Astrocyte of the spinal cord (primary cell): Measurements from ENCODE around the gene DDX5.

Experiments
- DNase-seq: peaks from one replicate; pipeline ENCODE4 v3.0.0; 2011; ENCODE audit warnings: low read depth, low spot score
- H3K4me3 ChIP-seq: 2 replicates; pipeline ENCODE4 v1.5.1; 2011; ENCODE audit warnings: low read depth, mild to moderate bottlenecking, low read length, moderate library complexity
- in situ Hi-C: cut with HindIII; loops from 2 replicates; pipeline ENCODE4 v1.10.0; 2017; ENCODE audit warnings: low sequenced_read_pairs
- TF ChIP-seq, protein P1 (sequence below): IDR thresholded peaks from 2 replicates; pipeline ENCODE4 v1.5.1; 2012; ENCODE audit warnings: low read depth, mild to moderate bottlenecking, low read length, inconsistent platforms

DDX5 gene

DNA sequence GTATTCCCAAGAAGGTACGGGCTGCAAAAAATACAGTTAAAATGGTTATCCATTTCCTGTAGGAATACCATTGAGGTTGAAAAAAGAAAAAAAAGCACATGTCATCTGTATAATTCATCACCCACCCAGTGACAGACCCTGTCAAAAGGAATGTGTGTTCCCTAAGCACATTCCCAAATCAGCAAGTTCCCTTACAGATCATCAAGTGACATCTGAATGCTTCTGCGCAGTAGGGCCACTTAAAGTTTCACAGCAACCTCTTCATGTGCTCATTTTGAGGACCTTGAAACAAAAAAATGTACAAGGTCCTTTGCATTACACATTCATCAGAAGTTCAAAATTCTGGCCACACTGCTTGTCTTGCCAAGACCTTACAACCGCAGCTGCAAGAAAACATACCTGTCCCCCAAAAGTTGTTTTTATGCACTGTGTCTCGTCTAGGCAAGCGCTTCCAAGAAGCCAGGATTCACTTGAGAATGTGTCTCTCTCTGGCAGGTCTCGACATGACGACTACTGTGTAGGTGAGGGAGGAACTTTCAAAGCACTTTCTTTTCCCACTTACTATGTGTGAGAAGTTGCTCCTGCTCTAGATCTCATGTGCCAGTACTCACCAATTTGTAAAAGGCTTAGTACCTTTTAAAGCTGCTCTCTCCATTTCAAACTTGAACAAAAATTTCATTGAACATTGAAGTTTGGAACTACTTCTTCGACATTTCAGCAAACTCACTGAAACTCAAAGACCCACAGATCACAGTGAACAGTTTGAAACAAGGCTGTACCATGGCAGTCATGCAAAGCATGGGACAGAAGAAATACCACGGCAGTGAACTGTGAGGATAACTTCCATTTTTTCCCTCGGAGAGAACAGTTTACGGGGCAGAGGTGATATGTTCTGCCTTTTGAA lies 5.0 kb downstream of the DDX5 start:
- in situ Hi-C loops = no loop called here
- H3K4me3 ChIP-seq = no peak overlapping the region
- TF ChIP-seq, protein P1, sequence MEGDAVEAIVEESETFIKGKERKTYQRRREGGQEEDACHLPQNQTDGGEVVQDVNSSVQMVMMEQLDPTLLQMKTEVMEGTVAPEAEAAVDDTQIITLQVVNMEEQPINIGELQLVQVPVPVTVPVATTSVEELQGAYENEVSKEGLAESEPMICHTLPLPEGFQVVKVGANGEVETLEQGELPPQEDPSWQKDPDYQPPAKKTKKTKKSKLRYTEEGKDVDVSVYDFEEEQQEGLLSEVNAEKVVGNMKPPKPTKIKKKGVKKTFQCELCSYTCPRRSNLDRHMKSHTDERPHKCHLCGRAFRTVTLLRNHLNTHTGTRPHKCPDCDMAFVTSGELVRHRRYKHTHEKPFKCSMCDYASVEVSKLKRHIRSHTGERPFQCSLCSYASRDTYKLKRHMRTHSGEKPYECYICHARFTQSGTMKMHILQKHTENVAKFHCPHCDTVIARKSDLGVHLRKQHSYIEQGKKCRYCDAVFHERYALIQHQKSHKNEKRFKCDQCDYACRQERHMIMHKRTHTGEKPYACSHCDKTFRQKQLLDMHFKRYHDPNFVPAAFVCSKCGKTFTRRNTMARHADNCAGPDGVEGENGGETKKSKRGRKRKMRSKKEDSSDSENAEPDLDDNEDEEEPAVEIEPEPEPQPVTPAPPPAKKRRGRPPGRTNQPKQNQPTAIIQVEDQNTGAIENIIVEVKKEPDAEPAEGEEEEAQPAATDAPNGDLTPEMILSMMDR = no peak
- no peak for DNase-seq

DNA sequence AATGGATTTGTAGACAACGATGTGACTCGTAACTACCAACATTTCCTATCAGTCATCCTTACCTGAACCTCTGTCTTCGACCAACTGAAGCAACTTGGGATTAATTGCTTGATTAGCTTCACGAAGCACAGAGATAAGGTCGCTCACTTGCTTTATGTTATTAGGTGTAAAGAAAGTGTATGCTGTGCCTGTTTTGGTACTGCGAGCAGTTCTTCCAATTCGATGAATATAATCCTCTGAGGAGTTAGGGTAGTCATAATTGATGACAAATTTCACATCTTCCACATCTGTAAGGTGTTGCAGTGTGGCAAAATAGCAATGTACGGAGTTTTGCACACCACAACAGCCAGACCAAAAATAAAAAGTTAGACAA lies 5.6 kb downstream of the DDX5 start:
- in situ Hi-C loops = no loop called here
- H3K4me3 ChIP-seq = no peak overlapping the region
- TF ChIP-seq, protein P1 = no peak
- no peak for DNase-seq

DNA sequence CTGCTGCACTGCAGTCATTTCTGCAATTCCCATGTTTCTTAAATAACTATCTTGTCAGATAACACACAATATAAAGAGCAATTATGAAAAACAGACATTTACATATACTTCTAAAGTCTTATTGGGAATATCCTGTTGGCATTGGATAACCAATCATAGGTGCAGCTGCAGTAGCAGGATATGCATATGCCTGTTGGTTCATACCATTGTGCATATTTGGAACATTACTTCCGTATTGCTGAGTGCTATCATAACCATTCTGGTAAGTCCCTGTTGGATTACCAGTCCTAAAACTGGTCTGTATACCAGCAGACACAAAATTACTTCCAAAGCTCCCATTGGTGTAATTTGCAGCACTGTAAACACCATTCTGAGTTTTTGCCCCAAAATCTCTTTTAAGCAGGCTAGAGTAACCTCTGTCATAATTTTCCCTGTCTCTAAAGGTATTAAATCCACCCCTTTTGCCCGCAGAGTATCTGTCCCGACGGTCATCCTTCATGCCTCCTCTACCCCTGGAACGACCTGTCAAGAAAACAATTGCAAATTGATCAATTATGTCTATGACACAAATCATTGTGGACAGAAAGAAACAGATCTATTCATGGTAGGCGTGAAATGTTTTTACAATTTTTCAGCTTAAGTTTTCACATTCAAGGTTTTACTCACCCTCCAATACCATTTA lies 6.1 kb downstream of the DDX5 start:
- in situ Hi-C loops = no loop called here
- no peak for DNase-seq
- no peak overlapping the region for H3K4me3 ChIP-seq
- TF ChIP-seq, protein P1 = no peak

DNA sequence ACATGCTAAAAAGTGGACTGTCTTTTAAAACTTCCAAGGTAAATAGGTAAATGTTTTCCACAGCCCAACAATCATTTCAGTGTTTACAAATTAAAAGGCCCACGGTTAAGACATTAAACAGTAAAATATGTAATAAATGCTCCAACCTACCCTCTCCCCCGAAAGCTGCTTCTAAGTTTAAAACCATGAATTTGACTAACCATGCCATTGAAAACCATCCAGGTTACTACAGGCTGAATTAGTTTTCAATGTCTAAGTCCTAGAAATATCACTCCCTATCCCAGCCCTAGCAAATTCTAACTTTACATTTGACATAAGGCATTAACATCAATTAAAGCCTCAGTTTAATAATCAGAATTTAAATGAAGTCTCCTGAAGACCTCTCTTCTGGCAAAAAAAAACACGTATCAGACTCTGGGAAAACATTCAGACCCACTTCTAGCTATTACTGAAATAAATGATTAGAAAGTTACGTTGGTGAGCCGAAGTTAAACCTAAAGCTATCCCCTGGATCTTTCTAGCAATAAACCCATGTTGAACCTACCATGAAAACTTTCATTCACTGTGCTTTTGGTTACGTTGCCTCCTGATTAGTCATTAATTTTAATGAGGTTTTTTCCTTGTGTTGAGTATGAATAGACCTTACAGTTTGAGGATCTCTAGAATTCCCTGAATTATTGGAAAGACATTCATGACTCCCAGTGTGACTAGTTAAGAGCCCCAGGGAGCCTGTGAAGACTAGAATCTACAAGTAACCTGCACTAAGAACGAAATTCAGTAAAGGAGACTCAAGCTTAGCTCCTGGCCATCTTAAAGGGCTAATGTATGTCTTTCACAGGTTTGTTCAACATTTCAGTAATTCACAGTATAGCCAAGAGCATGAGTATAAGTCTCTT lies 7.5 kb downstream of the DDX5 start:
- no peak for DNase-seq
- TF ChIP-seq, protein P1 = no peak
- H3K4me3 ChIP-seq = no peak overlapping the region
- in situ Hi-C loops = no loop called here

DNA sequence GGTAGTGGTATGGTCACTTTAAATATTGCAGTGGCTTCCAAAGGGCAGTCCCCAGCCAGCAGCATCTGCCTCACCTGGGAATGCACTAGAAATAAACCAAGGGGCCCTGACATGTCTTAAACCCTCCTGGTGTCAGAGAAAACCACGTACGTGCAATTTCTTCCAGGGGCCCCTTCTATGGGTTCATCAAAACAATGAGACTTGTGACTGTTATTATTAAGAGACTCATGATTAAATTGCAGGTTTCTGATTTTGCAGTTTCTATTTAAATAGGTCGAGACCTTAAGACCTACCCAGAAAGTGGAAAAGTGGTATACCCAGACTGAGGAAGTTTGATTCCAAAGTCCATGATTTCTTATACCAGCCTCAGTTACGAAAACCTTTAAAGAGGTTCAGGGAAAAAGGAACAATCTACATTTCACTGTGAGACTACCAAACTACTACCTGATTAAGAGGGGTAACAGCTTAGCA lies 8.5 kb downstream of the DDX5 start:
- peak overlapping the region; percentile 80 for H3K4me3 ChIP-seq
- TF ChIP-seq, protein P1 = no peak
- no peak for DNase-seq
- in situ Hi-C loops = no loop called here
